GM12878 (cell line): ENCODE data around the gene TNKS1BP1. TPM values are rescaled to one million over a fixed set of nuclear protein-coding genes. Genes with fewer than 3 reads are reported as not detected.

ENCODE experiments used
- CTCF ChIP-seq, 3 experiments: IDR thresholded peaks in 2 of 3; conservative IDR thresholded peaks in 1 of 3; 2 replicates each; pipeline ENCODE4 v1.5.1; 2011; ENCODE audit warnings: low read depth in 3 of 3, low read length in 3 of 3, mild to moderate bottlenecking in 3 of 3, control low read depth in 2 of 3, moderate library complexity in 2 of 3, inconsistent platforms in 1 of 3, mixed read lengths in 1 of 3; ENCODE audit not compliant: control insufficient read depth in 2 of 3, insufficient read depth in 1 of 3; ENCODE audit errors: extremely low read depth in 1 of 3
- EP300 ChIP-seq, 2 experiments: fragments of 150-350 bp in 1 of 2; IDR thresholded peaks; 2 replicates each; pipeline ENCODE4 v1.6.1; 2011 to 2012; ENCODE audit warnings: low read depth in 2 of 2, low read length in 2 of 2, borderline replicate concordance in 1 of 2, improper control_type of control experiment in 1 of 2, inconsistent platforms in 1 of 2; ENCODE audit not compliant: control insufficient read depth in 1 of 2
- HCFC1 ChIP-seq: fragments of 150-350 bp; IDR thresholded peaks from 2 replicates; pipeline ENCODE4 v1.6.1; 2014; ENCODE audit warnings: low read length
- IKZF2 ChIP-seq, 2 experiments: fragments of 450-650 bp; IDR thresholded peaks; 2 replicates each; pipeline ENCODE4 v1.6.1; 2017; ENCODE audit warnings: mild to moderate bottlenecking in 2 of 2, moderate library complexity in 2 of 2
- JUND ChIP-seq: IDR thresholded peaks from 2 replicates; pipeline ENCODE4 v1.6.1; 2012; ENCODE audit warnings: low read depth, mild to moderate bottlenecking, low read length, improper control_type of control experiment, moderate library complexity
- MYB ChIP-seq: fragments of 150-350 bp; IDR thresholded peaks from 2 replicates; pipeline ENCODE4 v1.6.1; 2014; ENCODE audit warnings: mild to moderate bottlenecking, low read depth, low read length, borderline replicate concordance
- NFXL1 ChIP-seq: fragments of 450-650 bp; IDR thresholded peaks from 2 replicates; pipeline ENCODE4 v1.6.1; 2017; ENCODE audit warnings: antibody characterized with exemption, mild to moderate bottlenecking, borderline replicate concordance
- NR2C2 ChIP-seq: IDR thresholded peaks from 2 replicates; pipeline ENCODE4 v1.6.1; 2011; ENCODE audit warnings: borderline replicate concordance, low read depth; ENCODE audit not compliant: control insufficient read depth, insufficient read length
- SRF ChIP-seq, 2 experiments: IDR thresholded peaks; 2 replicates each; pipeline ENCODE4 v1.6.1; 2011; ENCODE audit warnings: low read depth in 2 of 2, low read length in 2 of 2, mild to moderate bottlenecking in 1 of 2, moderate library complexity in 1 of 2
- SUPT20H ChIP-seq: IDR thresholded peaks from 2 replicates; pipeline ENCODE4 v1.6.1; 2011; ENCODE audit warnings: low read depth, mild to moderate bottlenecking, low read length, moderate library complexity, borderline replicate concordance; ENCODE audit not compliant: control insufficient read depth
- TAF1 ChIP-seq: IDR thresholded peaks from 2 replicates; pipeline ENCODE4 v1.6.1; 2011; ENCODE audit warnings: mild to moderate bottlenecking, low read depth, low read length, borderline replicate concordance
- YBX1 ChIP-seq: fragments of 450-650 bp; IDR thresholded peaks from 2 replicates; pipeline ENCODE4 v1.6.1; 2016; ENCODE audit warnings: antibody characterized with exemption
- ZBTB33 ChIP-seq: fragments of 450-650 bp; IDR thresholded peaks from 2 replicates; pipeline ENCODE4 v1.6.1; 2017; ENCODE audit warnings: mild to moderate bottlenecking
- ZNF384 ChIP-seq: IDR thresholded peaks from 2 replicates; pipeline ENCODE4 v1.6.1; 2012; ENCODE audit warnings: low read depth, mild to moderate bottlenecking, low read length, improper control_type of control experiment, borderline replicate concordance
- polyA plus RNA-seq, 11 experiments: library from polyadenylated mRNA; depleted of rRNA in 4 of 11; unstranded in 6 of 11; stranded (reverse) in 5 of 11; fragments of >200 nt; fragmentation: Nextera tagmentation in 4 of 11; fragmentation: Illumina TruSeq in 1 of 11; extraction: Ambion mirVana in 4 of 11; extraction: Trizol in 1 of 11; gene quantifications; 1 replicate in 1 of 11; 2 replicates in 10 of 11; pipeline versions ENCODE4 v1.2.1 to v1.2.3, GENCODE V29; 2011 to 2016; ENCODE audit warnings: inconsistent platforms in 2 of 11, missing spikeins in 2 of 11, low read depth in 1 of 11
- total RNA-seq, 4 experiments: library from RNA; depleted of rRNA in 3 of 4; stranded (reverse); fragments of >200 nt in 3 of 4; fragmentation: Illumina TruSeq in 1 of 4; extraction: Trizol in 1 of 4; gene quantifications; 2 replicates each; pipeline versions ENCODE4 v1.2.1 to v1.2.3, GENCODE V29; 2013 to 2021
- TF ChIP-seq, protein P1 (sequence below): fragments of 450-650 bp; formaldehyde crosslinking; IDR thresholded peaks from 2 replicates; pipeline ENCODE4 v1.4.0; 2022; ENCODE audit warnings: mild to moderate bottlenecking, moderate library complexity
- TF ChIP-seq, protein P2 (sequence below): fragments of 450-650 bp; IDR thresholded peaks from 2 replicates; pipeline ENCODE4 v1.6.1; 2017; ENCODE audit warnings: borderline replicate concordance
- TF ChIP-seq, protein P3 (sequence below): IDR thresholded peaks from 2 replicates; pipeline ENCODE4 v1.6.1; 2012; ENCODE audit warnings: low read depth, low read length, improper control_type of control experiment
- TF ChIP-seq, protein P4 (sequence below): IDR thresholded peaks from 2 replicates; pipeline ENCODE4 v1.6.1; 2012; ENCODE audit warnings: low read depth, low read length, improper control_type of control experiment

Gene TNKS1BP1
- total and polyA plus RNA-seq, 10 of the 15 experiments (the other 5 are each of a cell fraction or from before 2014, with no cell fraction given) = 0.26 to 15.8 (median 4.3) TPM

DNA sequence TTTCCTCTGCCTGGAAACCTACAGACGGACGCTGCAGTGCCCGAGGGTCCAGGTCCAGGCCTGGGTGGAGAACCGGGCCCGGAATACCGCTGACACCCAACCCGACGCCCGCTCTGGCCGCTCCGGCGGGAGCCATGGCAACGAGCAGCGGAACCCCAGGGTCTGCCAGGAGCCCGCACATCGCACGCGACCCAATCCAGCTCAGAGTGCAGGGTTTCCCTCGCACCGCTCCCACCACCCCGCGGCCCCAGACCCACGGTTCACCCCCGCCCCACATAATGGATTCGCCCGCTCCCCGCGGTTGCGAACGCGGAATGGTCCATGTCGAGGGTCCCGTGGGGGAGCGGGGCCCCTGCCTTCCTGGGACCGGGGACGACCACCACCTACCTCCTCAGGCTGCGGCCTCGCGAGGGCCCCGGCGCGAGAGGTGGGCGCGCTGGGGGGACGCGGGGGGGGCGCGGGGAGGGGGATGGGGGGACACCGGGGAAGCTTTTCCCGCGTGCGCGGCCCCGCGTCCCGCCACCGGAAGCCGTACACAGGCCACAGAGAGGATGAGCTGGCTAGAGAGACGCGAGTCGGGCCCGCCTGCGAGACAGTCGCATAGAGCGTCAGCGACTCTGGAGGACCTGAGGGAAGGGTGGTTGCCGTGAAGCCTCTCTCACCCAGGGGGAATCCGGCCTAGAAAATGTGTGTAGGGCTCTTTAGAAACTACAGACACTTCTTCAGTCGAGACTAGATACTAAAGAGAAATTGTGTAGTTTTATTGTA lies 10.8 kb upstream of the TNKS1BP1 start, which contains the start of gene SSRP1 (continued):
- TF ChIP-seq EP300 (IDR thresholded peaks at IDR 0.05; ENCODE audit: borderline replicate concordance in 1 of 2, control insufficient read depth in 1 of 2, low read depth in 2 of 2, low read length in 2 of 2) (no peak; a peak in 1 of 4 replicates), IKZF2 (IDR thresholded peaks at IDR 0.05) (no peak), HCFC1 (peak; percentile 69), SRF (IDR thresholded peaks at IDR 0.05; ENCODE audit: low read depth in 2 of 2, low read length in 2 of 2) (no peak), SUPT20H (no peak), TAF1 (peak; percentile 95), MYB (no peak), CTCF (IDR thresholded peaks at IDR 0.05 in 2 of 3, conservative IDR thresholded peaks at IDR 0.05 in 1 of 3; ENCODE audit: control insufficient read depth in 2 of 3, extremely low read depth in 1 of 3, insufficient read depth in 1 of 3, low read depth in 3 of 3, low read length in 3 of 3) (peak in 2 of 3 experiments; percentile 3 to 30; a peak in 1 of 6 replicates), ZNF384 (no peak), NFXL1 (no peak), NR2C2 (no peak), JUND (peak; percentile 87; the same call in 1 of the 2 replicates), YBX1 (no peak), ZBTB33 (no peak)
- TF ChIP-seq, protein P1, sequence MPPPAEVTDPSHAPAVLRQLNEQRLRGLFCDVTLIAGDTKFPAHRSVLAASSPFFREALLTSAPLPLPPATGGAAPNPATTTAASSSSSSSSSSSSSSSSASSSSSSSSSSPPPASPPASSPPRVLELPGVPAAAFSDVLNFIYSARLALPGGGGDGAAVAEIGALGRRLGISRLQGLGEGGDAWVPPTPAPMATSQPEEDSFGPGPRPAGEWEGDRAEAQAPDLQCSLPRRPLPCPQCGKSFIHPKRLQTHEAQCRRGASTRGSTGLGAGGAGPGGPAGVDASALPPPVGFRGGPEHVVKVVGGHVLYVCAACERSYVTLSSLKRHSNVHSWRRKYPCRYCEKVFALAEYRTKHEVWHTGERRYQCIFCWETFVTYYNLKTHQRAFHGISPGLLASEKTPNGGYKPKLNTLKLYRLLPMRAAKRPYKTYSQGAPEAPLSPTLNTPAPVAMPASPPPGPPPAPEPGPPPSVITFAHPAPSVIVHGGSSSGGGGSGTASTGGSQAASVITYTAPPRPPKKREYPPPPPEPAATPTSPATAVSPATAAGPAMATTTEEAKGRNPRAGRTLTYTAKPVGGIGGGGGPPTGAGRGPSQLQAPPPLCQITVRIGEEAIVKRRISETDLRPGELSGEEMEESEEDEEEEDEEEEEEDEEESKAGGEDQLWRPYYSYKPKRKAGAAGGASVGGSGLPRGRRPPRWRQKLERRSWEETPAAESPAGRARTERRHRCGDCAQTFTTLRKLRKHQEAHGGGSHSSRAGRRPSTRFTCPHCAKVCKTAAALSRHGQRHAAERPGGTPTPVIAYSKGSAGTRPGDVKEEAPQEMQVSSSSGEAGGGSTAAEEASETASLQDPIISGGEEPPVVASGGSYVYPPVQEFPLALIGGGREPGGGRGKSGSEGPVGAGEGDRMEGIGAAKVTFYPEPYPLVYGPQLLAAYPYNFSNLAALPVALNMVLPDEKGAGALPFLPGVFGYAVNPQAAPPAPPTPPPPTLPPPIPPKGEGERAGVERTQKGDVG (CRISPR knock-in tag) = no peak
- TF ChIP-seq, protein P2, sequence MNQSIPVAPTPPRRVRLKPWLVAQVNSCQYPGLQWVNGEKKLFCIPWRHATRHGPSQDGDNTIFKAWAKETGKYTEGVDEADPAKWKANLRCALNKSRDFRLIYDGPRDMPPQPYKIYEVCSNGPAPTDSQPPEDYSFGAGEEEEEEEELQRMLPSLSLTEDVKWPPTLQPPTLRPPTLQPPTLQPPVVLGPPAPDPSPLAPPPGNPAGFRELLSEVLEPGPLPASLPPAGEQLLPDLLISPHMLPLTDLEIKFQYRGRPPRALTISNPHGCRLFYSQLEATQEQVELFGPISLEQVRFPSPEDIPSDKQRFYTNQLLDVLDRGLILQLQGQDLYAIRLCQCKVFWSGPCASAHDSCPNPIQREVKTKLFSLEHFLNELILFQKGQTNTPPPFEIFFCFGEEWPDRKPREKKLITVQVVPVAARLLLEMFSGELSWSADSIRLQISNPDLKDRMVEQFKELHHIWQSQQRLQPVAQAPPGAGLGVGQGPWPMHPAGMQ = no peak
- TF ChIP-seq, protein P3, sequence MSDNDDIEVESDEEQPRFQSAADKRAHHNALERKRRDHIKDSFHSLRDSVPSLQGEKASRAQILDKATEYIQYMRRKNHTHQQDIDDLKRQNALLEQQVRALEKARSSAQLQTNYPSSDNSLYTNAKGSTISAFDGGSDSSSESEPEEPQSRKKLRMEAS = no peak; the same call in none of the 2 replicates
- TF ChIP-seq, protein P4, sequence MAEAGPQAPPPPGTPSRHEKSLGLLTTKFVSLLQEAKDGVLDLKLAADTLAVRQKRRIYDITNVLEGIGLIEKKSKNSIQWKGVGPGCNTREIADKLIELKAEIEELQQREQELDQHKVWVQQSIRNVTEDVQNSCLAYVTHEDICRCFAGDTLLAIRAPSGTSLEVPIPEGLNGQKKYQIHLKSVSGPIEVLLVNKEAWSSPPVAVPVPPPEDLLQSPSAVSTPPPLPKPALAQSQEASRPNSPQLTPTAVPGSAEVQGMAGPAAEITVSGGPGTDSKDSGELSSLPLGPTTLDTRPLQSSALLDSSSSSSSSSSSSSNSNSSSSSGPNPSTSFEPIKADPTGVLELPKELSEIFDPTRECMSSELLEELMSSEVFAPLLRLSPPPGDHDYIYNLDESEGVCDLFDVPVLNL = no peak; the same call in 1 of the 2 replicates
